Neuronal stem cell (in vitro differentiated cells): Measurements from ENCODE around the gene MDK.
A peak's percentile ranks its signal among the peaks of the same experiment; 100 is the strongest.

ENCODE experiments used
- DNase-seq: peaks from one replicate; pipeline ENCODE4 v3.0.0-alpha.2; 2013; ENCODE audit warnings: low spot score
- H2AFZ ChIP-seq: one replicate; pipeline ENCODE4 v1.6.1; 2013; ENCODE audit warnings: mild to moderate bottlenecking, low read length, inconsistent platforms
- H2AK5ac ChIP-seq: 2 replicates; pipeline ENCODE4 v1.6.1; 2013; ENCODE audit warnings: low read depth, mild to moderate bottlenecking, inconsistent platforms, low read length, moderate library complexity, mixed read lengths
- H2BK120ac ChIP-seq: 2 replicates; pipeline ENCODE4 v1.6.1; 2013; ENCODE audit warnings: low read depth, mild to moderate bottlenecking, inconsistent platforms, low read length, moderate library complexity, mixed read lengths
- H2BK12ac ChIP-seq: one replicate; pipeline ENCODE4 v1.6.1; 2013; ENCODE audit warnings: low read length, inconsistent platforms
- H2BK15ac ChIP-seq: 2 replicates; pipeline ENCODE4 v1.6.1; 2013; ENCODE audit warnings: mild to moderate bottlenecking, low read length, inconsistent platforms, mixed read lengths
- H2BK5ac ChIP-seq: one replicate; pipeline ENCODE4 v1.6.1; 2013; ENCODE audit warnings: inconsistent platforms, mild to moderate bottlenecking, low read length, moderate library complexity
- H3K14ac ChIP-seq: one replicate; pipeline ENCODE4 v1.6.1; 2013; ENCODE audit warnings: low read length, inconsistent platforms
- H3K18ac ChIP-seq: 2 replicates; pipeline ENCODE4 v1.6.1; 2013; ENCODE audit warnings: low read length, inconsistent platforms
- H3K23ac ChIP-seq: 2 replicates; pipeline ENCODE4 v1.6.1; 2013; ENCODE audit warnings: low read depth, mild to moderate bottlenecking, mixed read lengths, low read length, inconsistent platforms; ENCODE audit not compliant: poor library complexity
- H3K27ac ChIP-seq: replicated peaks from 3 replicates; pipeline ENCODE4 v1.5.1; 2013; ENCODE audit warnings: low read length, inconsistent platforms
- H3K27me3 ChIP-seq, 3 experiments: 2 replicates each; pipeline ENCODE4 v1.6.1; 2013; ENCODE audit warnings: low read length in 3 of 3, mild to moderate bottlenecking in 2 of 3, inconsistent platforms in 1 of 3, low read depth in 1 of 3, mixed read lengths in 1 of 3, moderate library complexity in 1 of 3; ENCODE audit not compliant: control insufficient read depth in 3 of 3, insufficient read depth in 3 of 3
- H3K36me3 ChIP-seq, 2 donors: replicated peaks in 1 of 2; 2 replicates each; pipeline ENCODE4 v1.6.1; 2013; ENCODE audit warnings: low read length in 2 of 2; ENCODE audit not compliant: control insufficient read depth in 2 of 2, insufficient read depth in 2 of 2
- H3K4ac ChIP-seq: 2 replicates; pipeline ENCODE4 v1.6.1; 2013; ENCODE audit warnings: inconsistent platforms, mild to moderate bottlenecking, low read length, moderate library complexity
- H3K4me1 ChIP-seq, 2 donors: 1 replicate in 1 of 2; 2 replicates in 1 of 2; pipeline ENCODE4 v1.6.1; 2013; ENCODE audit warnings: low read length in 2 of 2, low read depth in 1 of 2; ENCODE audit not compliant: control insufficient read depth in 2 of 2, insufficient read depth in 1 of 2
- H3K4me2 ChIP-seq: one replicate; pipeline ENCODE4 v1.6.1; 2013; ENCODE audit warnings: mild to moderate bottlenecking, low read length, inconsistent platforms; ENCODE audit not compliant: insufficient read depth, poor library complexity, severe bottlenecking
- H3K4me3 ChIP-seq, 2 donors: 2 replicates each; pipeline ENCODE4 v1.5.1; 2013; ENCODE audit warnings: low read length in 2 of 2, mild to moderate bottlenecking in 2 of 2, inconsistent platforms in 1 of 2, moderate library complexity in 1 of 2
- H3K79me1 ChIP-seq: one replicate; pipeline ENCODE4 v1.6.1; 2013; ENCODE audit warnings: low read depth, mild to moderate bottlenecking, inconsistent platforms, low read length, moderate library complexity
- H3K9ac ChIP-seq: one replicate; pipeline ENCODE4 v1.6.1; 2013; ENCODE audit warnings: mild to moderate bottlenecking, low read depth, low read length, inconsistent platforms; ENCODE audit not compliant: poor library complexity
- H3K9me3 ChIP-seq, 2 donors: replicated peaks in 1 of 2; 2 replicates each; pipeline versions ENCODE3 to v1.6.1; 2013; ENCODE audit warnings: low read length in 2 of 2, mild to moderate bottlenecking in 2 of 2, inconsistent platforms in 1 of 2, low read depth in 1 of 2, mixed read lengths in 1 of 2, moderate library complexity in 1 of 2; ENCODE audit not compliant: control insufficient read depth in 2 of 2, insufficient read depth in 1 of 2
- H4K8ac ChIP-seq: one replicate; pipeline ENCODE4 v1.6.1; 2013; ENCODE audit warnings: low read depth, mild to moderate bottlenecking, inconsistent platforms, low read length, moderate library complexity
- H4K91ac ChIP-seq: one replicate; pipeline ENCODE4 v1.6.1; 2013; ENCODE audit warnings: low read length, low read depth, mild to moderate bottlenecking, inconsistent platforms; ENCODE audit not compliant: poor library complexity
- WGBS, 2 donors: extraction: QIAGEN DNeasy Blood & Tissue Kit; methylation state at CpG; one replicate each; pipeline ENCODE4 v1.1.7; 2013; ENCODE audit warnings: missing lambda C conversion rate in 2 of 2, mixed read lengths in 1 of 2; ENCODE audit not compliant: insufficient read length in 2 of 2, insufficient replicate concordance in 1 of 2; ENCODE audit errors: extremely low coverage in 2 of 2; 5-methylcytosine and 5-hydroxymethylcytosine counted together

MDK gene

DNA sequence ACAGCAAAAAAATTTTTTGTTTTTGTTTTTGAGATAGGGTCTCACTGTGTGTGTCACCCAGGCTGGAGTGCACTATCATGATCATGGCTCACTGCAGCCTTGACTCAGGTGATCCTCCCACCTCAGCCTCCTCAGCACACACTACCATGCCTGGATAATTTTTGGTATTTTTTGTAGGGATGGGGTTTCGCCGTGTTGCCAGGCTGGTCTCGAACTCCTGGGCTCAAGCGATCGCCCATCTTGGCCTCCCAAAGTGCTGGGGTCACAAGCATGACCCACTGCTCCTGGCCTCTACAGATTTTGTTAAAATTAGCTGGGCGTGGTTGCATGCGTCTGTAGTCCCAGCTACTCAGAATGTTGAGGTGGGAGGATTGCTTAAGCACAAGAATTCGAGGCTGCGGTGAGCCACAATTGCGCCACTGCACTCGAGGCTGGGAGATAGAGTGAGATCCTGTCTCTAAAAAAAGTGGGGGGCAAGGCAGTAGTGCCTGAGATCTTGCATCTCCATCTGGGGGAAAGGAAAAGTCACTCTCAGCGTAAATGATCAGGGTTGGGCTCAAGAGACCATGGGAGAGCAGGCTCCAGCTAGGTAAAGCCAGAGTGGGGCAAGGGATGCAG is 44.8 kb upstream of the MDK start:
- Histone ChIP-seq H2BK12ac (no peak overlapping the region), H3K18ac (no peak overlapping the region), H3K27ac (no peak overlapping the region), H3K14ac (no peak overlapping the region), H3K9ac (no peak overlapping the region), H4K91ac (no peak overlapping the region), H4K8ac (no peak overlapping the region), H2BK5ac (no peak overlapping the region), H2AFZ (no peak overlapping the region), H3K79me1 (no peaks in the 10 kb centered on the region), H3K4ac (no peak overlapping the region), H3K4me3 (no peak overlapping the region), H3K36me3 (no peaks in the 10 kb centered on the region), H3K23ac (peak overlapping the region; percentile 60), H2BK120ac (no peak overlapping the region), H3K4me2 (no peak overlapping the region), H3K4me1 (peaks cover 32 to 35% of the 10 kb centered on the region in 2 donors), H3K9me3 (no peaks in the 10 kb centered on the region), H3K27me3 (peaks cover 0 to 24% (median 11%) of the 10 kb centered on the region in 3 experiments), H2AK5ac (no peak overlapping the region), H2BK15ac (peak overlapping the region; percentile 2)
- no CpG with 5 or more reads among the region's 12 CpGs for WGBS, 2 donors
- no peak for DNase-seq

DNA sequence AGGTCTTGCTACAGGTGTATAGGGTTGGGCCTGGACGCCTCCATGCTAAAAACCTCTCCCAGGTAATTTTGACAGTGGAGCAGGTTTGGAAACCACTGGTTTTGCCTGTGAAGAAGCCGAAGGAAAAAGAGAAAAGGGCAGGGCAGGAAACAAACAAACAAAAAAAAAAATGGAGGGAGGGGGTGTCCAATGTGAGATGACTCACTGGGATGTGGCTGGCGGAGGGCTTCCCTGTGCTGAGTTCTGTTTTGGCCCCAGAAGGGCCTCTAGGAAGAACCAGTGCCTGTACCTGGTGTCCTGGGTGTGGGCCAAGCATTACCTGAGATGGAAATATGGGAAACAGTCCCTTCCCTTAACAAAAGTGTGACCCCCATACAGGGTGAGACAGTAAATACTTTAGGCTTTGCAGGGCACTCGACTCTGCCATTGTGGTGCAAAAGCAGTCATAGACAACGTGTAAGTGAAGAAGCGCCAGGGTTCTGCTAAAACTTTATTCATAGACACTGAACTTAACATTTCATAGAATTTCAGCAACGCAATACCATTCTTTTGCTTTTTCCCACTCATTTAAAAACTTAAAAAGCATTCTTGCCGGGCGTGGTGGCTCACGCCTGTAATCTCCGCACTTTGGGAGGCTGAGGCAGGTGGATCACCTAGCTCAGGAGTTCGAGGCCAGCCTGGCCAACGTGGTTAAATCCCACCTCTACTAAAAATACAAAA is 43.7 kb upstream of the MDK start:
- Histone ChIP-seq H3K9ac (no peak overlapping the region), H3K36me3 (no peaks in the 10 kb centered on the region), H4K8ac (no peak overlapping the region), H2BK5ac (no peak overlapping the region), H4K91ac (no peak overlapping the region), H3K9me3 (no peaks in the 10 kb centered on the region), H3K23ac (no peak overlapping the region), H3K4me1 (peaks cover 29 to 33% of the 10 kb centered on the region in 2 donors), H3K18ac (no peak overlapping the region), H3K27me3 (peaks cover 0 to 14% (median 11%) of the 10 kb centered on the region in 3 experiments), H2AFZ (no peak overlapping the region), H2BK15ac (no peak overlapping the region), H3K4me3 (no peak overlapping the region), H3K27ac (no peak overlapping the region), H2AK5ac (peak overlapping the region; percentile 37), H3K4ac (no peak overlapping the region), H2BK12ac (no peak overlapping the region), H3K14ac (no peak overlapping the region), H3K4me2 (no peak overlapping the region), H3K79me1 (no peaks in the 10 kb centered on the region), H2BK120ac (no peak overlapping the region)
- no peak for DNase-seq
- WGBS, 2 donors: no CpG with 5 or more reads among the region's 13 CpGs

DNA sequence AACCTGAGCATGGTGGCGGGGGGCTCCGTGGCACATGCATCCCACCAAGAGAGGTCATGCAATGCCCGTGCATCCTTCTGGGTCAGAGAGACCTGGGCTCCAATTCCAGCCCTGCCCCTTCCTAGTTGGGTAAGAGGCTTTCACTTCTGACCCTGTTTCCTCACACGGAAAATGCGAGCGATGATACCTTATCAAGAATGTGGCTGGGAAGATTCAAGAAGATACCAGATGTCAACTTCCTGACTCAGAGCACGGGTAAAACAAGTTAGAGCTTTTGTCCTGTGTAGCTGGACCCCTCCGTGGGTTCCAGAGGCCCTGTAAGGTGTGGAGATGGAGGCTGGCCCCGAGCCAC is 42.9 kb upstream of the MDK start:
- Histone ChIP-seq H3K4me3 (peak overlapping the region in 1 of 2 donors; percentile 28), H2BK12ac (no peak overlapping the region), H2BK15ac (peak overlapping the region; percentile 64), H3K36me3 (no peaks in the 10 kb centered on the region), H3K4me1 (peaks cover 28 to 33% of the 10 kb centered on the region in 2 donors), H3K4ac (no peak overlapping the region), H3K23ac (peak overlapping the region; percentile 38), H2BK120ac (no peak overlapping the region), H4K91ac (no peak overlapping the region), H2AK5ac (peak overlapping the region; percentile 48), H3K27me3 (peaks cover 0 to 7% (median 4%) of the 10 kb centered on the region in 3 experiments), H3K18ac (peak overlapping the region; percentile 65), H3K27ac (peak overlapping the region; percentile 42), H2AFZ (peak overlapping the region; percentile 92), H3K9ac (no peak overlapping the region), H3K79me1 (no peaks in the 10 kb centered on the region), H3K4me2 (peak overlapping the region; percentile 58), H3K9me3 (no peaks in the 10 kb centered on the region), H3K14ac (no peak overlapping the region), H4K8ac (no peak overlapping the region), H2BK5ac (peak overlapping the region; percentile 47)
- no CpG with 5 or more reads among the region's 9 CpGs for WGBS, 2 donors
- no peak for DNase-seq

DNA sequence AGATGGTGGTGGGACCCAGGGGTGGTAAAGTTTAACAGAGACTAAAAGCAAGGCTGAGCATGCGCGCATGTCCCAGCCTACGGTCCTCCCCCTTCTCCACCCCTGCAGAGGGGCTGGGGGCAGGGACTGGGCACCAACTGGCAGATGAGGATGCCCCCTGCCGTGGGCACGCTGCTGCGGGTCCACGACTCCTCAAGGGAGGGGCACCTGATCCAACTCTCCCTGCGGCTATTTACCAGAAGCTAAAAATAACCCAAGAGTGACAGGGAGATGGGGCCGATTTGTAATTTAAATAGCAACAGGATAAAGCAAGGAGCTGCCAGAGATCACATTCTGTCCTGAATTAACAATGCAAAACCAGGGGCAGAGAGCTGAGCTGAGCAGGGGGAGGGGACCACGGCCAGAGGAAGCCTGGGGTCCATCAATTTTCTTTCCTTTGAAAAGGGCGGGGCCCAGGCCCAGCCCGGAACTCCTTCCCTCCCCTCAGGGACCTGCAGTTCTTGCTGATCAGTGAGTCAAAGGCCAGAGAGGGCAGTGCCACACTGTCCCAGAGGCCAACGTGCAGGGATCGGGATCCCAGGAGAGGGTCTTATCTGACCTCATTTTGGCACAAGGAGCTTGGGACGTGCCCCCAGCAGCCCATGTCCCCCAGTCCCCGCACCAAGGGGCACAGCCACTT is 42.3 kb upstream of the MDK start:
- H3K9ac ChIP-seq: no peak overlapping the region
- H3K4ac ChIP-seq: no peak overlapping the region
- H3K9me3 ChIP-seq: no peaks in the 10 kb centered on the region
- no peak overlapping the region for H3K14ac ChIP-seq
- peak overlapping the region in 1 of 2 donors; percentile 28 for H3K4me3 ChIP-seq
- H3K36me3 ChIP-seq: no peaks in the 10 kb centered on the region
- H3K79me1 ChIP-seq: no peaks in the 10 kb centered on the region
- H3K4me1 ChIP-seq: peaks cover 27 to 35% of the 10 kb centered on the region in 2 donors
- WGBS, 2 donors: no CpG with 5 or more reads among the region's 16 CpGs
- H3K4me2 ChIP-seq: peak overlapping the region; percentile 58
- no peak overlapping the region for H2BK12ac ChIP-seq
- peak overlapping the region; percentile 42 for H3K27ac ChIP-seq
- no peak overlapping the region for H4K91ac ChIP-seq
- H3K18ac ChIP-seq: peak overlapping the region; percentile 57
- peaks cover 0 to 2% (median 0%) of the 10 kb centered on the region in 3 experiments for H3K27me3 ChIP-seq
- peak overlapping the region; percentile 76 for H2AK5ac ChIP-seq
- peak overlapping the region; percentile 38 for H3K23ac ChIP-seq
- no peak overlapping the region for H4K8ac ChIP-seq
- H2BK5ac ChIP-seq: peak overlapping the region; percentile 47
- H2BK120ac ChIP-seq: no peak overlapping the region
- H2BK15ac ChIP-seq: peak overlapping the region; percentile 64
- H2AFZ ChIP-seq: peak overlapping the region; percentile 92
- no peak for DNase-seq
